Activated CD4-positive, alpha-beta T cell treated with anti-CD3 and anti-CD28 coated beads for 36 hours (primary cell): ENCODE measurements around the gene CHRNA5. TPM values are rescaled to one million over a fixed set of nuclear protein-coding genes. Genes with fewer than 3 reads are reported as not detected.
"Not testable (repeated sequence)": the region's sequence is repeated elsewhere in the genome, so short reads cannot be mapped to it uniquely, and the experiment has no call there.

Experiments used
- ATAC-seq: fragments of 200-7000 bp; cut with Tn5 transposase; one replicate; pipeline ENCODE4 v1.10.0; 2021; ENCODE audit warnings: mild to moderate bottlenecking, moderate library complexity
- CTCF ChIA-PET: fragments of 350-600 bp; sonication (Branson Sonifier 250); formaldehyde crosslinking; loops from one replicate; lab custom pipeline; 2021; ENCODE audit warnings: antibody characterized with exemption; lab: Charles Lee
- POLR2A ChIA-PET: fragments of 350-600 bp; sonication (Branson Sonifier 250); formaldehyde crosslinking; loops from one replicate; lab custom pipeline; 2021; ENCODE audit warnings: antibody characterized with exemption, inconsistent platforms; lab: Charles Lee
- DNase-seq: peaks from one replicate; pipeline ENCODE4 v3.0.0-alpha.2; 2020
- H3K27ac Mint-ChIP-seq: one replicate; pipeline ENCODE4 v1.8.0; 2021; ENCODE audit warnings: mixed read lengths
- H3K27me3 Mint-ChIP-seq: one replicate; pipeline ENCODE4 v1.8.0; 2021; ENCODE audit warnings: mixed read lengths
- H3K36me3 Mint-ChIP-seq: one replicate; pipeline ENCODE4 v1.8.0; 2021; ENCODE audit warnings: low read depth, mixed read lengths
- H3K4me1 Mint-ChIP-seq: one replicate; pipeline ENCODE4 v1.8.0; 2021; ENCODE audit warnings: mixed read lengths
- H3K4me3 Mint-ChIP-seq: one replicate; pipeline ENCODE4 v1.8.0; 2021; ENCODE audit warnings: mild to moderate bottlenecking, moderate library complexity, mixed read lengths
- H3K9me3 Mint-ChIP-seq: one replicate; pipeline ENCODE4 v1.8.0; 2021; ENCODE audit warnings: low read depth, mixed read lengths
- intact Hi-C, 2 experiments: fragments of 100-400 bp; cut with DNase I in 1 of 2; cut with micrococcal nuclease in 1 of 2; formaldehyde crosslinking; loops; one replicate each; pipeline versions ENCODE4 v1.14.2 to v1.15.1; 2022 to 2024; cut with DNase I, micrococcal nuclease
- total RNA-seq, 2 experiments: library from RNA; stranded (reverse); gene quantifications; one replicate each; pipeline ENCODE4 v1.2.3, GENCODE V29; 2021

Gene CHRNA5
- total RNA-seq, 2 experiments from 2014 or later: 6.5 to 8.5 TPM

GRCh38 chr15:78540871-78541743 lies 24.2 kb upstream of the CHRNA5 start:
- intact Hi-C loops: loop anchor here (1.0 to 2.0 kb wide), 9 partner anchors 24 to 1612 kb away; partner anchors contain the start of genes HYKK (in 2 of the 2), IREB2 (in 2 of the 2), CHRNA5 (in 1 of the 2) and FAH (in 1 of the 2)
- peaks cover 41% of the 10 kb centered on the region for H3K36me3 Mint-ChIP-seq

GRCh38 chr15:78541744-78542034 lies 23.6 kb upstream of the CHRNA5 start:
- POLR2A ChIA-PET: interaction anchor here (1.3 kb wide), 1 partner anchor 104 kb away, joined by 7 read pairs; the partner anchor contains the start of gene IREB2
- Mint-ChIP-seq H3K27me3 (no peaks in the 10 kb centered on the region), H3K9me3 (no peaks in the 10 kb centered on the region), H3K36me3 (peaks cover 46% of the 10 kb centered on the region), H3K4me3 (peak overlapping the region; percentile 91), H3K4me1 (peaks cover 27% of the 10 kb centered on the region), H3K27ac (peak overlapping the region; percentile 97)
- ATAC-seq (no peak), DNase-seq (no peak)
- CTCF ChIA-PET: interaction anchor here (0.9 kb wide), 1 partner anchor 119 kb away, joined by 3 read pairs; no protein-coding TSS in a partner anchor
- intact Hi-C loops: loop anchor here in 1 of 2 experiments (1.0 to 2.0 kb wide), 3 partner anchors 24 to 1611 kb away; partner anchors contain the start of genes CHRNA5, FAH and TBC1D2B

More at GRCh38 chr15:78540871-78541743, 24.2 kb upstream of the CHRNA5 start:
- H3K27me3 Mint-ChIP-seq: no peaks in the 10 kb centered on the region
- H3K4me1 Mint-ChIP-seq: peaks cover 27% of the 10 kb centered on the region
- ChIA-PET POLR2A (interaction anchor here (0.7 to 1.7 kb wide), 4 partner anchors 24 to 103 kb away, joined by 5 to 12 read pairs (median 6); partner anchors contain the start of genes CHRNA5 and IREB2), CTCF (interaction anchor here (1.1 to 1.5 kb wide), 3 partner anchors 8 to 103 kb away, joined by 4 to 8 read pairs (median 5); partner anchors contain the start of gene IREB2)
- peak overlapping the region; percentile 91 for H3K4me3 Mint-ChIP-seq
- H3K9me3 Mint-ChIP-seq: no peaks in the 10 kb centered on the region
- DNase-seq (peak; percentile 42), ATAC-seq (peak; percentile 20)
- peak overlapping the region; percentile 97 for H3K27ac Mint-ChIP-seq

- ATAC-seq (no peak), DNase-seq (no peak)
- ChIA-PET CTCF (interaction anchor here (0.9 kb wide), 1 partner anchor 120 kb away, joined by 3 read pairs; no protein-coding TSS in a partner anchor), POLR2A (interaction anchor here (1.2 to 1.3 kb wide), 2 partner anchors 8 to 105 kb away, joined by 3 to 7 read pairs; partner anchors contain the start of gene IREB2)
- no peaks in the 10 kb centered on the region for H3K9me3 Mint-ChIP-seq
- intact Hi-C loops: no loop called here
- no peaks in the 10 kb centered on the region for H3K27me3 Mint-ChIP-seq
- H3K4me1 Mint-ChIP-seq: peaks cover 27% of the 10 kb centered on the region
- H3K4me3 Mint-ChIP-seq: peak overlapping the region; percentile 91
- peaks cover 50% of the 10 kb centered on the region for H3K36me3 Mint-ChIP-seq
- H3K27ac Mint-ChIP-seq: peak overlapping the region; percentile 97
Observed at GRCh38 chr15:78542647-78543046, 22.7 kb upstream of the CHRNA5 start.

- Mint-ChIP-seq H3K4me1 (no peaks in the 10 kb centered on the region), H3K27me3 (no peaks in the 10 kb centered on the region), H3K4me3 (no peak overlapping the region), H3K27ac (no peak overlapping the region), H3K9me3 (no peaks in the 10 kb centered on the region), H3K36me3 (peaks cover 36% of the 10 kb centered on the region)
- ChIA-PET POLR2A (interaction anchor here (0.6 kb wide), 1 partner anchor 480 kb away, joined by 3 read pairs; no protein-coding TSS in a partner anchor), CTCF (interaction anchor here (2.0 kb wide), 1 partner anchor 10 kb away, joined by 5 read pairs; the partner anchor contains the start of gene PSMA4)
- intact Hi-C loops: no loop called here
- no peak for DNase-seq
- no peak for ATAC-seq
Observed at GRCh38 chr15:78550194-78550593, 15.1 kb upstream of the CHRNA5 start.

- Mint-ChIP-seq H3K4me1 (no peaks in the 10 kb centered on the region), H3K36me3 (peaks cover 30% of the 10 kb centered on the region), H3K27ac (no peak overlapping the region), H3K27me3 (no peaks in the 10 kb centered on the region), H3K9me3 (no peaks in the 10 kb centered on the region), H3K4me3 (no peak overlapping the region)
- no peak for ATAC-seq
- ChIA-PET POLR2A (interaction anchor here (0.6 to 0.9 kb wide), 2 partner anchors 8 to 399 kb away, joined by 3 read pairs; no protein-coding TSS in a partner anchor), CTCF (no interaction called here)
- intact Hi-C loops: no loop called here
- no peak for DNase-seq
Observed at GRCh38 chr15:78550815-78551214, 14.5 kb upstream of the CHRNA5 start.

- H3K27ac Mint-ChIP-seq: no peak overlapping the region
- H3K4me3 Mint-ChIP-seq: no peak overlapping the region
- H3K4me1 Mint-ChIP-seq: no peaks in the 10 kb centered on the region
- ATAC-seq (no peak), DNase-seq (no peak)
- H3K36me3 Mint-ChIP-seq: peaks cover 21% of the 10 kb centered on the region
- POLR2A ChIA-PET: no interaction called here
- H3K9me3 Mint-ChIP-seq: no peaks in the 10 kb centered on the region
- no peaks in the 10 kb centered on the region for H3K27me3 Mint-ChIP-seq
- CTCF ChIA-PET: interaction anchor here (0.7 to 1.1 kb wide), 2 partner anchors 21 to 28 kb away, joined by 3 to 4 read pairs; no protein-coding TSS in a partner anchor
- intact Hi-C loops: no loop called here
Observed at GRCh38 chr15:78551902-78552301, 13.4 kb upstream of the CHRNA5 start.

- no peak overlapping the region for H3K27ac Mint-ChIP-seq
- peaks cover 2% of the 10 kb centered on the region for H3K27me3 Mint-ChIP-seq
- ChIA-PET CTCF (interaction anchor here (1.1 kb wide), 2 partner anchors 14 to 28 kb away, joined by 3 to 4 read pairs; no protein-coding TSS in a partner anchor), POLR2A (no interaction called here)
- DNase-seq (no peak), ATAC-seq (no peak)
- no peaks in the 10 kb centered on the region for H3K9me3 Mint-ChIP-seq
- H3K4me1 Mint-ChIP-seq: no peaks in the 10 kb centered on the region
- H3K4me3 Mint-ChIP-seq: no peak overlapping the region
- peaks cover 19% of the 10 kb centered on the region for H3K36me3 Mint-ChIP-seq
- intact Hi-C loops: no loop called here
Observed at GRCh38 chr15:78552597-78552996, 12.7 kb upstream of the CHRNA5 start.

GRCh38 chr15:78560201-78560600 lies 5.1 kb upstream of the CHRNA5 start:
- H3K36me3 Mint-ChIP-seq, H3K4me3 Mint-ChIP-seq, H3K27ac Mint-ChIP-seq, H3K4me1 Mint-ChIP-seq, ATAC-seq, H3K27me3 Mint-ChIP-seq, intact Hi-C loops, DNase-seq, POLR2A ChIA-PET, H3K9me3 Mint-ChIP-seq: not testable (repeated sequence)
- CTCF ChIA-PET: interaction anchor here (1.0 kb wide), 1 partner anchor 15 kb away, joined by 3 read pairs; no protein-coding TSS in a partner anchor

GRCh38 chr15:78561490-78561889 lies 3.8 kb upstream of the CHRNA5 start:
- H3K9me3 Mint-ChIP-seq: no peaks in the 10 kb centered on the region
- DNase-seq: no peak
- POLR2A ChIA-PET: no interaction called here
- H3K27ac Mint-ChIP-seq: no peak overlapping the region
- ATAC-seq: no peak
- H3K4me1 Mint-ChIP-seq: peaks cover 13% of the 10 kb centered on the region
- H3K27me3 Mint-ChIP-seq: peaks cover 7% of the 10 kb centered on the region
- CTCF ChIA-PET: no interaction called here
- no peak overlapping the region for H3K4me3 Mint-ChIP-seq
- intact Hi-C loops: no loop called here
- H3K36me3 Mint-ChIP-seq: no peaks in the 10 kb centered on the region

- ChIA-PET CTCF (interaction anchor here (0.6 kb wide), 1 partner anchor 251 kb away, joined by 3 read pairs; no protein-coding TSS in a partner anchor), POLR2A (interaction anchor here (0.6 kb wide), 1 partner anchor 18 kb away, joined by 7 read pairs; no protein-coding TSS in a partner anchor)
- H3K36me3 Mint-ChIP-seq: no peaks in the 10 kb centered on the region
Observed at GRCh38 chr15:78563092-78563491, 2.2 kb upstream of the CHRNA5 start.

GRCh38 chr15:78564743-78565096 lies 600 bp upstream of the CHRNA5 start:
- CTCF ChIA-PET: interaction anchor here (1.0 to 1.8 kb wide), 2 partner anchors 11 to 19 kb away, joined by 3 to 15 read pairs; no protein-coding TSS in a partner anchor
- intact Hi-C loops: loop anchor here in 1 of 2 experiments (1.0 to 2.0 kb wide), 4 partner anchors 23 to 126 kb away; partner anchors contain the start of genes HYKK and IREB2
- DNase-seq: no peak
- POLR2A ChIA-PET: interaction anchor here (0.6 to 1.1 kb wide), 2 partner anchors 20 to 24 kb away, joined by 4 to 5 read pairs; partner anchors contain the start of gene PSMA4
- H3K27me3 Mint-ChIP-seq: peaks cover 15% of the 10 kb centered on the region
- no peaks in the 10 kb centered on the region for H3K9me3 Mint-ChIP-seq
- H3K27ac Mint-ChIP-seq: peak overlapping the region; percentile 24
- H3K36me3 Mint-ChIP-seq: no peaks in the 10 kb centered on the region
- H3K4me3 Mint-ChIP-seq: peak overlapping the region; percentile 77
- H3K4me1 Mint-ChIP-seq: peaks cover 26% of the 10 kb centered on the region
- no peak for ATAC-seq

More at GRCh38 chr15:78563092-78563491, 2.2 kb upstream of the CHRNA5 start:
- DNase-seq (no peak), ATAC-seq (no peak)
- H3K9me3 Mint-ChIP-seq: no peaks in the 10 kb centered on the region
- intact Hi-C loops: no loop called here
- H3K4me3 Mint-ChIP-seq: no peak overlapping the region
- peaks cover 15% of the 10 kb centered on the region for H3K27me3 Mint-ChIP-seq
- peaks cover 22% of the 10 kb centered on the region for H3K4me1 Mint-ChIP-seq
- no peak overlapping the region for H3K27ac Mint-ChIP-seq
